A549 treated with AZD9567 at 1 μM for 4 hours (cell line): Measurements from ENCODE around the gene TLR6. TPM values are rescaled to one million over a fixed set of nuclear protein-coding genes. Genes with fewer than 3 reads are reported as not detected.

Experiments used
- total RNA-seq: library from RNA; stranded (reverse); fragments of 200-300 nt; extraction: Qiagen RNA extraction; gene quantifications from 5 replicates; pipeline ENCODE4 v1.2.3, GENCODE V29; 2022; ENCODE audit not compliant: insufficient read depth

The TLR6 gene
- total RNA-seq, result 1.3 to 2.2 TPM (median 1.8 TPM) in 5 replicates

GRCh38 chr4:38856524-38857337, at the start of gene TLR6:
Gene TLR6 (minus strand): TSS chr4:38856817. CDS start chr4:38829473, 27,344 bp downstream.

GRCh38 chr4:38867478-38868058, 11.0 kb upstream of the TLR6 start, which contains the start of gene FAM114A1:
Gene FAM114A1 (plus strand): TSS chr4:38867806. CDS start chr4:38878079, 10,273 bp downstream.

GRCh38 chr4:38804654-38805295, 51.8 kb downstream of the TLR6 start, which contains the start of gene TLR1:
Gene TLR1 (minus strand): TSS chr4:38804791. CDS start chr4:38798831, 5,960 bp downstream.

GRCh38 chr4:38782452-38783108, 74.0 kb downstream of the TLR6 start, which contains the start of gene TLR10:
Gene TLR10 (minus strand): TSS chr4:38782990. CDS start chr4:38775590, 7,400 bp downstream.

Other genes starting within 250 kb of the TLR6 start
- gene KLF3, start 192.6 kb downstream of the TLR6 start, total RNA-seq, result 9.2 to 14.2 TPM (median 11.9 TPM) in 5 replicates
- 0.03 to 0.06 TPM in 2 of 5 replicates, not detected in the others for gene TLR10, start 73.8 kb downstream of the TLR6 start, total RNA-seq
- 0.10 to 0.28 TPM (median 0.19 TPM) in 4 of 5 replicates, not detected in the other for gene TLR1, start 52.0 kb downstream of the TLR6 start, total RNA-seq
- gene FAM114A1, start 11.0 kb upstream of the TLR6 start, total RNA-seq, result 21.0 to 48.9 TPM (median 33.4 TPM) in 5 replicates
- 15.0 to 21.1 TPM (median 17.5 TPM) in 5 replicates for gene TMEM156, start 175.6 kb upstream of the TLR6 start, total RNA-seq
- gene KLHL5, start 205.4 kb upstream of the TLR6 start, total RNA-seq, result 41.8 to 68.0 TPM (median 47.7 TPM) in 5 replicates